HG03175 (cell line): Measurements from ENCODE around the gene TTC4.

ENCODE experiments used
- ATAC-seq: cut with Tn5 transposase; IDR thresholded peaks from one replicate; pipeline ENCODE4 v1.9.1; 2021; ENCODE audit warnings: mild to moderate bottlenecking, moderate library complexity; ENCODE audit not compliant: unreplicated experiment

TTC4 gene

GRCh38 chr1:54781023-54781723, 65.5 kb downstream of the TTC4 start:
- ATAC-seq = no peak

- ATAC-seq = no peak
These were observed 66.5 kb downstream of the TTC4 start for GRCh38 chr1:54782156-54782555.

GRCh38 chr1:54782588-54782987, 66.9 kb downstream of the TTC4 start:
- ATAC-seq = no peak

- no peak for ATAC-seq
These were observed 68.4 kb downstream of the TTC4 start for GRCh38 chr1:54784066-54784465.

GRCh38 chr1:54786778-54787177, 71.1 kb downstream of the TTC4 start:
- ATAC-seq = no peak

GRCh38 chr1:54787604-54788003, 71.9 kb downstream of the TTC4 start:
- no peak for ATAC-seq

GRCh38 chr1:54788459-54788858, 72.8 kb downstream of the TTC4 start:
- ATAC-seq = no peak

GRCh38 chr1:54791880-54792522, 76.3 kb downstream of the TTC4 start:
- ATAC-seq = no peak
